Measurements from ENCODE around the gene ZNF687.

DNA sequence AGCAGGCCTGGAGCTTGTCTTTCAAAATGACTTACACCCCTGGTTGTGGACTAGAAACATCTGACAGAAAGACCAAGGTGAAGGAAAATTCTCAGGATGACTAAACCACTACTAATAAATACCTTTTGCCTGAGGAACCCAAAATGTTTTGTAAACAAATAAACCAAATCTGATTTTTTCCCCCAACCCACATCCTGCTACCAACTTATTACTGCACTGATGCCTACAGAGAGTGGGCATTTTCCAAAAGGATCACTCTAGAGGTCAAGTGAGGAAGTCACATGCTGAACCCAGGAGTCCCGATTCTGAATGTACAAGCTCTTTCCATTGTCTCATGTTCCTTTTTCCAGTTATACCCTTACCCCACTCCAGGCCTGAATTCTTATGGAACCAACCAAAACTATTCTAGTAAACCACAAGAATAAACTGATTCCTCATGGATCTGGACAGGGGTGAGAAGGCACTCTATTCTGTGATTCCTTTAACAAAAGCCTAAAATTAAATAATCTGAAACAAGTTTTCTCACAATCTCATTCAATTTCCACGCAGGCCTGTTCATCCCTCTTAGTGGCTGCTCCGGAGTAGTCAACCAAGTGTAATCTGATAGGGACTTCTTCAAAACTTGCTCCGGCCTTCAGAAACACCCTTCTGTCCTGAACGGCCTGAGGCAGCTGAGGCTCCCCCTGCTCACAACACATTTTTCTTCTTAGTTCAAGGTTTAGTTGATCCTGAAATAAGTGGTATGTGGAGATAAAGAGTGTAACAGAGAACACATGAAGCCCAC is 43.7 kb downstream of the ZNF687 start:
- TF ChIP-seq, protein P1, sequence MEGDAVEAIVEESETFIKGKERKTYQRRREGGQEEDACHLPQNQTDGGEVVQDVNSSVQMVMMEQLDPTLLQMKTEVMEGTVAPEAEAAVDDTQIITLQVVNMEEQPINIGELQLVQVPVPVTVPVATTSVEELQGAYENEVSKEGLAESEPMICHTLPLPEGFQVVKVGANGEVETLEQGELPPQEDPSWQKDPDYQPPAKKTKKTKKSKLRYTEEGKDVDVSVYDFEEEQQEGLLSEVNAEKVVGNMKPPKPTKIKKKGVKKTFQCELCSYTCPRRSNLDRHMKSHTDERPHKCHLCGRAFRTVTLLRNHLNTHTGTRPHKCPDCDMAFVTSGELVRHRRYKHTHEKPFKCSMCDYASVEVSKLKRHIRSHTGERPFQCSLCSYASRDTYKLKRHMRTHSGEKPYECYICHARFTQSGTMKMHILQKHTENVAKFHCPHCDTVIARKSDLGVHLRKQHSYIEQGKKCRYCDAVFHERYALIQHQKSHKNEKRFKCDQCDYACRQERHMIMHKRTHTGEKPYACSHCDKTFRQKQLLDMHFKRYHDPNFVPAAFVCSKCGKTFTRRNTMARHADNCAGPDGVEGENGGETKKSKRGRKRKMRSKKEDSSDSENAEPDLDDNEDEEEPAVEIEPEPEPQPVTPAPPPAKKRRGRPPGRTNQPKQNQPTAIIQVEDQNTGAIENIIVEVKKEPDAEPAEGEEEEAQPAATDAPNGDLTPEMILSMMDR (IDR thresholded peaks at IDR 0.05), result no peak
- peak in 1 of 2 donors; percentile 23 for TF ChIP-seq POLR2A (IDR thresholded peaks at IDR 0.05)
